ENCODE measurements around the gene AHI1.

The AHI1 gene

GRCh38 chr6:135323979-135324378 is 173.6 kb downstream of the AHI1 start:
- no peak for DNase-seq

GRCh38 chr6:135323202-135323668 is 174.3 kb downstream of the AHI1 start:
- DNase-seq: no peak

DNA sequence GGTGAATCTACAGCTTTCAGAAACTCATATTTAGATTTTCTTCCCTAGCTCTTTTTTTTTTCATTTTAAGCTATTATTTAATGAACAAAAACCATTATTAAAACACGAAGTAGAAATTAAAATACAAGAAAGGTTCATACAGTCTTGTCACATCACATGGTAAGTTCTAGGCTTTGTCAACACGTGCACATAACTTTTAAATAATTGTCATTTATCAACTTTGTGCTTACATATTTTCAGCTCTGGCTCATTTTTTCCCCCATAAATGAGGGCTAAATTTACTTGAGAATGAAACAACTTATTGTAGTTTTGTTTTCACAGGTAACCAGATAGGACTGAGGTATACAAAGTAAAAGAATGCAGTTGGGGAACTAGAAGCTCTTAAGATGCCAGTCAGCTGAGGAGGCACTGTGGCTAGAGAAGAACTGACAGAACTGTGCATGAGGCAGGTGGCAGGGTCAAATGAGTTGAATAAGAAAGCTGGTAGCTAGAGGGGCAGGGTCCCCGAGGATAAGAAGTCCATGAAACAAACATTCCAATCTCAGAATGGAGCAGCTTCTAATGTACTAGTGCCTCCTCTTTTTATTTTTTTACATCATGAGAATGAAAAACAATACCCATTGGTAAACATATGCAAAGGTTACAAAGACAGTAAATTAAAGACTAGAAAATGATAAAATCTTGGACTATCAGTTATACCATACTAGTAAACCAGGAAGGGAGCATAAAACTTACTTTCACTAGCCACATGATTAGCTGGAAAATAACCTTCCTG is 174.9 kb downstream of the AHI1 start:
- no peak for DNase-seq

GRCh38 chr6:135320721-135321621 is 176.6 kb downstream of the AHI1 start:
- DNase-seq: no peak

DNA sequence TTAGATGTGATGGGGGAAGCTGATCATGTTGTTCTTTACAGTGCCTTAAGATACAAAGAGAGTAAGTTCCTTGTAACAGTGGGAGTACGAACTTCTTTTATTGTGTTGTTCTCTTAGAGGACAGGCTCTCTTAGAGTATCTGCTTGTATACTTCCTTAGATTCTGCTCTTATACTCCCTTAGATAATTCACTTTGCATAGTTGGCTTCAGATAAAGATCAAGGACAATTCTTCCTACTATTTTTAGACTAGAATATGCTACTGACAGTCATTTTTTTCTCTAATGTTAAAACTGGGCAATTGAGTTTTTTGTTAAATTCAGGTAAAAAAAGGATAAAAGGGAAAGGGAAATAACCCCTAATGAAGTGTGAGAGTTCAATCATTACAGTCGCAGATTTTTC is 177.7 kb downstream of the AHI1 start:
- no peak for DNase-seq

- no peak for DNase-seq
Observed at GRCh38 chr6:135318738-135319469, 178.6 kb downstream of the AHI1 start.

DNA sequence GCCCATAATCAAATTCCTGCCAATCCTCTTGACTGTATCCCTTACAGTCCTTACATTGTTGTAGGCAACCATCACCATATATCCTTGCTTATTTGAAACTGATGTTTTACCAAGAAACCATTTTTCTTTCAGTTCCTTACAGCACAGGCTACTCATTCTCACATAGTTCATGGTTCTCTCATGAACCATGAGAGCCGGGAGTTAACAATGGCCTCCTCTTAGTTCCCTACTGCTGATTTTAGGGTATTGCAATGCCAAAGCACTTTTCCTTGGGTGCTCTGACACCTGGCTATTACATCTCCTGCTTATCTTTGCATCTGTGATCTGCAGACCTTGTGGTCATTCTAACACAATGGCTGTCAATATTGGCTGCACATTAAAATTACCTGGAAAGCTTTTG is 183.0 kb downstream of the AHI1 start:
- no peak for DNase-seq

- no peak for DNase-seq
Observed at GRCh38 chr6:135311446-135312200, 185.9 kb downstream of the AHI1 start.

DNA sequence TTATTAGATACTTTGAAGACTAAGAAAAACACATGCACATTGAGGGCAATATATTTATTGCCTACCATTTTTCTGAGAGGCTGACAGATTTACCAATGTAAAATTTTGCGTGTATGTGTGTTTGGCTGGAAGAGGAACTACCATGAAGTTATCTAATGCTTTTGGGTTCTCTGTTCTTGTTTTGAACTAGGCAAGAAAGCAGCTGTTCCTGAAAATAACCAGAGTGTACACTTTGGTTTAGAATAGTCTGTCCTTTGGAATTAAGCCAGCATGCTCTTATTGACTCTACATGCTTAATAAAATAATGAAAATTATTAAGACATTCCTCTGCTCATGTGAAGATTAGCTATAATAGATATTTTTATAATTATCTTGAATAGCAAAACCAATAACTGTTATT is 187.2 kb downstream of the AHI1 start:
- DNase-seq: no peak

GRCh38 chr6:135306740-135307420 is 190.7 kb downstream of the AHI1 start:
- no peak for DNase-seq

DNA sequence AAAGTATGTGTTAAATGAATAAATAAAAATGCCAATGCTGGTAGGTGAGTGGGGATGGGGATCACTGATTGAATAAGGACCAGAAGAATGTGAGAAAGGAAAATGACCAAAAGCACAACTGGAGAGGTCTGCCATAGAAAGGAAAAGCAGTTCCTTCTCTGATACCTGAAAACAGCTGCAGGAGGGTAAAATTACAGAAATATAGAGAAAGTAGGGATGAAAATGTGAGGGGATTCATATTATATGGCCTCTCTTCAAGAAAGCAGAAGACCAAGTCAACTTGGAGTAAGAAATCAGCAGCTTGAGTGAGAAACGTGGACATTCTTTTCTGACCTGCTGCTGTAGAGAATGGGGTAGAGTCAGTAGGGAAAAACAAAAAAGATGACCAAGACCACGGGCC is 191.4 kb downstream of the AHI1 start:
- no peak for DNase-seq

DNA sequence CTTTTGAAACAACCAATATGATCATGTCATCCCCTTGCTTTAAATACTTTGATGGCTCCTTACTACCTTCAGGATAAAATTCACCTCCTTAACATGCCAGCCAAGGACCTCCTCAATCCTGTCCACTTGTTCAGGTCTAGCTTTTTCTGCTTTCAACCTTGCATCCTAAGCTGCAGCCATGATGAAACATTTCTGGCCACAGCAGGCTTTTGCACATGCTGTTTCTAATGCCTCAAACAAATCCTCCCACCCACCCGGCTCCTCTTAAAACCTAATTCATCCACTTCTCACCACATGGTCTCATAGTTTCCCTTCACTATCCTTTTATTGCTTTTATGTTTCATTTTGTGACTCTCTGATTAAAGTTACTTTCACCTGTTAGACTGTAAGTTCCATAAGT is 191.9 kb downstream of the AHI1 start:
- no peak for DNase-seq

- no peak for DNase-seq
Observed at GRCh38 chr6:135304883-135305282, 192.7 kb downstream of the AHI1 start.

- no peak for DNase-seq
Observed at GRCh38 chr6:135301304-135301703, 196.2 kb downstream of the AHI1 start.

DNA sequence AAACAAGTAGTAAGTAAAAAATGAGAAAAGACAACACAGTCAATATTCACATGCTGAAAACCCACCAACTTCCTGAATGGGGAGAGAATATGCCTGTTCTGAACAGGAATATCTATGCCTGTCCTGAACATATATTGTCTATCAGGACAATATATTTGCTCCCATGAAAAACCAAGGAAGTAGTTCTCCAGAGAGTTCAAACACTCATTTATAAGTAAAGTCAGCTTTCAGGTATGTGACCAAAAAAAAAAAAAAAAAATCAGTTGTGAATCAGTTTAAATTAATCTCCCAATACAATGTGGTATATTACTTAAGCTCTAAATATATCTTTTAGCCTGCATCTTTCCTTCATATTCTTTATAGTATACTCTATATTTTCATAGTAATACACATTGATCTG is 197.0 kb downstream of the AHI1 start:
- DNase-seq: no peak

DNA sequence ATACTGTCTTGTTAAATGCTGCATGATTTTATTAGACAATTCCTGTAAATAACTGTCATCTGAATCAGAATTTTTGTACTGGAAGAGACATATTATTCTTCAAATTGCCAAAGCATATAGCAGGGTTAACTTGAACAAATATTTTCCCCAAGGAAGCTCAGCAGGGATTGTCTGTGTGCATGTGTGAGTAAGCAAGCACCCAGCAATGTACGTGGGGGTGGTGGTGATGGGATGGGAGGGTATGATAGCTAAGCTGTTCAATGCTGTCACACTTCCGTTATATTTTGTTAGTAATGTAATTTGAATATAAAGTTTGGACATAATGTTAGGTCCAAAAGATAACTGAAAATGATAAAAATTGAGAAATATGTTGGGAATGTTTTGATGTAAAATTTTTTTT is 198.3 kb downstream of the AHI1 start:
- no peak for DNase-seq

GRCh38 chr6:135298455-135298854 is 199.1 kb downstream of the AHI1 start:
- no peak for DNase-seq

DNA sequence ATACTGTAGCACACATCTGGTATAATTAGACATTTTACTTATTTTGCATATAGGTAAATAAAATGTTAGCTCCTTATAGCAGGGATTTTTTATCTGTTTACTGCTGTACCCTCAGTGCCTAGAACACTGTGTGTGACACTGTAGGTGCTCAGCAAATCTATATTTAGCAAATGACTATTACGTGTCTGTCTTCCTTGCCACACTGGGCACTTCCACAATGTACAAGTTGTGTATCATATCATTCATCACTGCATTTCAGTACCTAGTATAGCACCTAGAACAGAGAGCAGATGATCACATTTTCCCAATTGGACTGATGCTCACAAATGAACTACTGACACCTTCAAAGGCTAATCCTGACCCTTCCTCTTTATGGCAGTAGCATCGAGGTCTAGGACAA is 200.8 kb downstream of the AHI1 start:
- DNase-seq: no peak

DNA sequence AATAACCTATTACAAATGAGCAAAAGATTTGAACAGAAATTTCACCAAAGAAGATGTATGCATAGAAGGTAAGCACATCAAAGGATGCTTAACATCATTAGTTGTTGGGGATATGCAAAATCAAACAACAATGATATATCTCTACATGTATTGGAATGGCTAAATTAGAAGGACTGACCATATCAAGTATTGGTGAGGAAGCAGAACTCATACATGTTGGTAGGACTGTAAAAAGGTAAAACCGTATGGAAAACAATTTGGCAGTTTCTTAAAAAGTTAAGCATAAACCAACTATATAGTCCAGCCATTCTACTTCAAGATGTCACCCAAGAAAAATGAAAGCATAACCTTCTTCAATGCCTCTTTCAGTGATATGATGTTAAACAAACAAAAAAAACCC is 202.5 kb downstream of the AHI1 start:
- DNase-seq: no peak

DNA sequence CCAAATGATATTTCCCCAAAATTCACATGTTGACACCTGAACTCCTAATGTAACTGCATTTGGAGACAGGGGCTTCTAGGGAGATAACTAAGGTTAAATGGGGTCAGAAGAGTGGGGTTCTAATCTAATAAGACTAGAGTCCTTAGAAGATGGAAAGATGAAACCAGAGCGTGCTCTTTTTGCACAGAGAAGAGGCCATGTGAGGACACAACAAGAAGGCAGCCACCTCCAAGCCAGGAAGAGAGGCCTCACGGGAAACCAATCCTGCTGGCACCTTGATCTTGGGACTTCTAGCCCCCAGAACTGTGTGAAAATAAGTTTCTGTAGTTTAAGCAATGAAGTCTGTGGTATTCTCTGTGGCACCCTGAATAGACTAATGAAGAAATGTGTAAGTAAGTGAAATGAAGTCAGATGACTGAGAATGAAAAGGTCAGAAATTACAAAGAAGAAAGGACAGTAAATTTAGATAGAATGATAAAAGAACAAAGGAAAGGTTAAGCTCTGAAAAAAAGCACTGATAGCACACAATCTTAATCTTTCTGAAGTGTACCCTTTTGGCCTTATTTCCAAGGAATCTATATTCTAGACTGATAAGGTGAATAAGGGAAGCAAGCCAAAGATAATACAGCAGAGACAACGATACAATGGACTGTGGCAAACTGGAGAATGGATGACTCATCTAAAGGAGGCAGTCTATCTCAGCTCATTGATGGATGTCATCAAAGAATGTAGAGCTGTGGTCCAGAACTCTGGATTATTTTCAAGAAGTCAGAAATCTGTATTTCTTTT is 206.1 kb downstream of the AHI1 start:
- DNase-seq: no peak

GRCh38 chr6:135289816-135290215 is 207.7 kb downstream of the AHI1 start:
- DNase-seq: no peak
